NCI-H82 (cell line): Measurements from ENCODE around the gene RAD51B.

Experiments
- DNase-seq: peaks from one replicate; lab custom pipeline; 2025; lab: John Stamatoyannopoulos, UW

RAD51B gene

GRCh38 chr14:68391311-68392014 lies 571.9 kb downstream of the RAD51B start:
- DNase-seq = no peak

GRCh38 chr14:68392393-68393141 lies 573.0 kb downstream of the RAD51B start:
- DNase-seq = no peak

DNA sequence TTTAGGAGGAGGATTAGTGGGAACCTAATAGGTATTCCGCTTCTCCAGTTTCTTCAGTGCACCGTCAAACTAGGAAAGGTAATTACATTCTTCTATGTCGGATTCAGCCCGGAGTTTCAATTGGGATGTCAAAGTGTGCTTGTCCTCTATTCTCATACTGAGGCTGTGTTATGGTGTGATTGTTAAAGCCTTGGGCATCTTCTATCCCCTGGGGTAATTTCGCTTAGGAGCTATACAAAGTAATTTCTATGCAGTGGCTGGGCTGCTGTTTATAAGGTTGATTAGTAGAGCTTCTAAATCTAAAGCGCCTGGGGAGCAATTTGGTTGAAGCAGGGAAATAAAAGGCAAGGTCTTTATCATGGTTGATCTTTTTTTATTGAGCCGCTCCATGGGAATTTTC lies 573.7 kb downstream of the RAD51B start:
- no peak for DNase-seq

DNA sequence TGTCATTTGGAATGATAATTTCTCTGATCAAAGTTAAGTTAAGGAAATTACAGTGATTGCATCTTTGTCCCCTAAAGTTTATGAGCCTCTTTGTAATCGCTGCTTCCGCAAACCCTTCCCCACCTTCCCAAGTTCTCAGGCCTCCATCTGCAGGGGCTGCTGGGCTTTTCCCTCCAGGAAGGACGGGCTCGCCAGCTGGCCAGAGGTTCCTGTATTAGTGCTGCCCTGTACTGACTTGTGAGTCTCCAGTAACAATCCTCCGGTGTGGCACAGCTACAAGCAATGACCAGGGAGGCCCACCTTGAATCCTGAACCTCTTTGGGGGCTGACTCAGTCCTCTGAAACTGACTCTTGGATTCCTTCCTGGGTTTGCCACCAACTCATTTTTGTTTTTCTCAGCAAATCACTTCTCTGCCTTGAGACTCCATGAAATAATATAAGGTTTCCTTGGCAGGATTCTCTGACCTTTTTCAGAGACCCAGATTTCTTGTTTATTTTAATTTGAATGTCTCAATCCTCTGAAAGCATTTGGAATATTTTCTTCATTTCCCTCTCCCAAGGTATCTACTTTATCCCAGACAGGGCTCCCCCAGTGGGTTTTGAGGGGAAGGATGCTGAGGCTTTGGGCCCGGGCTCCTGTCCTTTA lies 574.7 kb downstream of the RAD51B start:
- no peak for DNase-seq

- no peak for DNase-seq
Observed at GRCh38 chr14:68394764-68395143, 575.2 kb downstream of the RAD51B start.

DNA sequence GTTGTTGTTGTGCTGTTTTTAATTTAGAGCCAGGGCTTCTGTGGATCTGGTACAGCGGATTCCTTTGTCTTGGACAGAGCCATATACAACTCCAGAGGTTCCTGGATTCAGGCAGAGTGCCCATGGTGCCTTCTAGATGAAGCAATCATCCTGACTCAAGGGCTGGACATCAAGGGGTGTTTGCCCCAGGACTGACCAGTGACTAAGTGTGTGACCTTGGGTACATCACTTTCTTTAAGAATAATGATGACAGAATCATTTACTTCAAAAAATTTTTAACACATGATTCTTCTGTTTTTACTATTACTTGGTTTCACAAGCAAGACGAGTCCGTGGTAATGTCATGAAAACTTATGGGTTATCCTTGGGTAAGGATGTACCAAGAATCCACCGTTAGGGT lies 576.0 kb downstream of the RAD51B start:
- no peak for DNase-seq

DNA sequence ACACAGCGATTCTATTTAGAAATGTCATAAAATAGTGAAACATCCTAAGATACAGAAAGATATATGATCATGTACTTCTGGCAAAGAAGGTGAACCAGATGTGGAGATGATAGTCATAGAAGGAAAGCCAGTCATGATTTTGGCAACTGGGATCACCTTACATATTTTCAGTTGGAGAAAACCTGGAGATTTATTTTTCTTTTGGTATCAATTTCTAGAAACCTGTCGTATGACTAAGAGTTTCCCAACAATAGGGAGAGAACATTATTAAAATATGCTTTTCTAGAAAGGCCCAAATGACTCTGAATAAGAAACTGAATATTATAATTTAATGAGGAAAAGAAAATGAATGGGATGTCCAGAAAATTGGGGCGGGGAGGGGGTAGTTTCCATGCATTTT lies 576.9 kb downstream of the RAD51B start:
- DNase-seq = no peak

DNA sequence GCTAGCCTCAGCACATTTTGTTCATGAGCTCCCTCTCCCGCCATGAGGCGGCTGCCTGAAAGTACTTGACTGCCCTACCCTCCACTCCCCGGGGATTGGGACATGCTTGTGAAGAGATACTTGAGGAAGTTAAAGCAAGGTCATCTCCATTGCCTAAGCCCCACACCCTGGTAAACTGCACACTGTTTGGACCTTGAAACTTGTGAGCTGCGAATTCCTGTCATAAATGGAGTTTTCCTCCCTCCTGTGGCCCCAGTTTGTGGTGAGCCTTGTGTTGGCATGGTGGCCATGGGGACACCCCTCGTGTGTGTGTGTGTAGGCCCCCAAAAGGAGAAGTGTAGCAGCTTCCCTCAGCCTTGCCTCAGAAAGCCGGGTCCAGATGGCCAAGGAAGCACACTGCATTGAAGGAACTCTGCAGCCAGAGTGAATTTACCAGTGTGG lies 577.8 kb downstream of the RAD51B start:
- no peak for DNase-seq

DNA sequence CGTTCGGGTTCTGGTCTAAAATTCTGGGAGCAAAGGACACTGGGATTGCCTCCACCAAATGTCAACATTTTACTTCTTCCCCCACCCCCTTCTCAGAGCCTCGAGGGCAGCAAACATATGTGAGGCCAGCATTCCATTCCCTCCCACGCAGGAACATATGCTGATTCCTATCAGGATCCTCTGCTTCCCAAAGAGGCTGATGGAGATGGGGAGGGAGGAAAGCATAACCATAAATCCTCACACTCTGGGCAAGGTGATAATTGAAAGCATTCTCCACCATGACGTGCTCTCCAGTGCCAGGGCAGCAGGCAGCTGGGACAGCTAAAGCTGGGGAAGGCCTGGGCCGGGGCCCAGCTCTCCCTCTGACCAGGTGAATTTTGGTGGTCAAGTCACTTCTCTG lies 578.2 kb downstream of the RAD51B start:
- no peak for DNase-seq

GRCh38 chr14:68398370-68398769 lies 578.8 kb downstream of the RAD51B start:
- no peak for DNase-seq

DNA sequence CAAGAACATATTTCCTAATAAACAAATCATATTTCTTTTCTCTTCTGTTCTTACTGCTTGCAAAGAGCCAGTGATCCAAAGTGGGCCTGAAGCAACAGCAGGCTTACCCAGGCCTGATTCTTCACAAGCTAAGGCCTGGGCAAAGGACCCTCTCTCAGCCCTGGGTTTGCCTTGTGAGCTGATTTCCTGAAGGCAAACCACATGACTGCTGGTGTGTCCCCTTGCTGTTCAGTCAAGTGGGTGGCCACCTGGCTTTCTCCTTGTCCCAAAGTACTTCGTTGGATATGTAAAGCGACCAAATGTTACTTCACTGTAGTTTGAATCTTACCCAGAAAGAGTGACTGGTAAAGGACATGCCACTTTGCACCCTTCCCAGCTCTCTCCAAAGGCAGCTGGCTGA lies 580.4 kb downstream of the RAD51B start:
- DNase-seq = no peak

GRCh38 chr14:68401317-68401716 lies 581.7 kb downstream of the RAD51B start:
- no peak for DNase-seq

- no peak for DNase-seq
Observed at GRCh38 chr14:68401855-68402254, 582.3 kb downstream of the RAD51B start.

DNA sequence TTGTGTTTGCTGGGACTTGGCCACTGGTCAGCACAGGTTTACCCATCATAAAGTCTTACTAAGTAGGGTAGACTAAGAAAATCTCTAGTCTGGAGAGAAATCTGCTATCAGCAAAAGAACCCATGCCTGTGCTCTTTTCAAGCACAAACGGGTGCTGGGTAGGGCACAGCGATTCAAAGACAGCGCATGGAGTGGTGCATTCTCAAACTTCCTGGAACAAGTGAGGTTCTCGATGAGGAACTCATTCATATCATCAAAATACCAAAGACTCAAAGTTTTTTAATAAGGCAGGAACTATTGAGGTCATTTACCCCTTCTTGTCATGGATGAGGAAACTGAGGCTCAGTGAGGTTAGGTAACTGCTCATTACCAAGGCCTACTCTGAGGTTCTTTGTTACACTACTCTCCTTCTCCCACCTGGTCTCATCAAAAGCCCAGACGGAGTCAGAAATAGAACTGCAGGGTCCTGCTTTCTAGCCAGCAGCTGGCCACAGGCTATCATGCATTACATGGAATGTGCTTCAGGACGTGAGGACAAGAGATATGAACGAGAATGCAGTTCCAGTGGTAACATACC lies 583.0 kb downstream of the RAD51B start:
- no peak for DNase-seq

- DNase-seq = no peak
Observed at GRCh38 chr14:68403191-68404145, 583.9 kb downstream of the RAD51B start.

DNA sequence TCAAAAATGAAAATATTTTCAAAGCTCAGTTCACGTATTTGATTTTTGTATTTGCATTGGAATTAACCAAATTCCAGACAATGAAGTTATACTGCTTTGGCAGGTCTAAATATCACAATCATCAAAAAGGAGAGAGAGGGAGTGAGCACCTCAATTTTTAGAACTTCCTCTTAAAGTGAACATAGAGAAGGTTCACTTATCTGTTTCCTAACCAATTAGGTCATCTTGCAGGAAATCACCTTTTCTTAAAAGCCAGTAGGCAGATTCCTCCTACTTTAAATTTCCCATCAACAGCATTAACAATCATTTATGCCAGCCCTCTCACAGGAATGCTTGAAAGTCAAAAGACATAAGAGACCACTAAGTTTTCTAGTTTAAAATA lies 584.6 kb downstream of the RAD51B start:
- DNase-seq = no peak

DNA sequence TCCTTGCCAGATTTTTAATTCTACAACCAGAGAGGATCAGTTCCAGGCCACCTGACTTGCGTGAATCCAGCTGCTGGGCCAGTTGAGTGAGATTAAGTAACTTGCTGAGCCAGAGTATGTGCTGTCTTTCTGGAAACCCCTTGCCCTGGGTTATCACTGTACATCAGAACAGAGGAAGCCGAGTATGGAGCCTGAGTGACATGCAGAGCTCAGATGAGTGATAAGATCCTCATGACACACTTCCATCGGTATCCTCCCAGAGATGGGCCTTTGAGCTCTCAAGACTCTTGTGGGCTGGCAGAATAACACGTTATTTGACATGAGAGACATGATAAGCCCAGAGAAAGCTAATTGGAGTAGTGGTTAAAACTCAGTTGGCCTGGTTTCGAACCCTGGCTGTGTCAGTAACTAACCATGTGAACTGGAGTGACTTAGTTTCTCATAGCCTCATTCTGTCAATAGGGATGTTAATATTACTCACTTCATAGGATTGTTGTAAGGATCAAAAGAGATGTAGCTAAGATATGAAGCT lies 585.1 kb downstream of the RAD51B start:
- DNase-seq = no peak

DNA sequence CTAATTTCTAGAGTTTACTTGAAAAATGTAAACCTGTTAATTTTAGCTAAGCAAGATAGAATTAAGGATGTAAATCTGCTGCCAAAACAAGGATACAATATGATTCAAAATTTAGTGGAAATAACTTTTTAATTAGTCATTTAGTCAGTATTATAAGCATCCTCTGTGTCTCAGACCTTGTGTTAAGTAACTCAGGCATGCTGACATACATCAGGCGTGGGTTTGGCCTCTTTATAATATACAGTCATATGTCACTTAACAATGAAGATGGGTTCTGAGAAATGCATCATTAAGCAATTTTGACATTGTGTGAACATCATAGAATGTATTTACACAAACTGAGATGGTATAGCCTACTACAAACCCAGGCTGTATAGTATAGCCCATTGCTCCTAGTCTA lies 586.4 kb downstream of the RAD51B start:
- DNase-seq = no peak

DNA sequence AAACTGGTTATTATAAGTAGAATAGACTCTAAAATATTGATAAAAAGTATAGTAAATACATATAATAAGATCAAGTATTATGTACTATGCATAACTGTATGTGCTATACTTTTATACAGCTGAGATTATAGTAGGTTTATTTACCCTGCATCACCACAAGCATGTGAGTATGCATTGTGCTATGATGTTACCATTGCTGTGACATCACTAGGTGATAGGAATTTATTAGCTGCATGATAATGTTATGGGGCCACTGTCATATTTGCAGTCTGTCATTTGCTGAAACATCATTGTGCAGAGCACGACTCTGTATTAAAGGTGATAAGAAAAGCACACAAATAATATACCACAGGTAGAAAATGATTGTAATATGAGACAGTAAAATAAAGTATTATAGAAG lies 587.7 kb downstream of the RAD51B start:
- no peak for DNase-seq

DNA sequence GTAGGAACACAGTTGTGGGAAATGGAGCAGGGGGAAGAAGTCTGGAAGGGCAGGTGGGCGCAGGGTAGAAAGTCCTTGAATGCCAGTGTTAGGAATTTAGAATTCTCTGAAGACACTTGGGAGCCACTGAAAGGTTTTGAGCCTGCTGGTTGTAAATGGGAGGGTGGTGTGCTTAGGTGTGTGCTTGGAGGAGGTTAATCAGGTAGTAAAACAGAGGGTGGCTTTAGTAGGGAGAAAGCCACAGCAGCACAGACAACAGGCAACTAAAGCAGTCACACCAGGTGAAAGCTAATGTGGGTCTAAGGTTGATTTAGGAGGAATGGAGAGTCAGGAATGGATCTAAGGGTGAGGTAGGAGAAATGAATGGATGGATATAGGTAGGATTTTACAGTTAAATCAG lies 588.2 kb downstream of the RAD51B start:
- DNase-seq = no peak

DNA sequence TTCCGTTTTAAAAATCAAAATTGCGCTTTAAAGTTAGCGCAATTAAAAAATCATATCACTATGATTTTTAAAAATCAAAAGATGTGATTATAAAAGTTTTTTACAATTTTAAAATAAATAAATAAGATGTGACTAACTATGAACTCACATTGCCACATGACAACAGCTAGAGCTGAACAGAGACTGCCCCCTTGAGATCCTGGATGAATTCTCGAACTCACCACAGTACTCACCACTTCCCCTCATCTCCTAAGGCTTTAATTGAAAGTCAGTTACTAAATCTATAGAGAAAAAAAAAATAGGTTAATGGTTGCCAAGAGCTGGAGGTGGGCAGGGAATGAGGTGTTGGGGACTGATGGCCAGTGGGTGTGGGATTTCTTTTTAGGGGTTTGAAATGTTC lies 589.1 kb downstream of the RAD51B start:
- no peak for DNase-seq

GRCh38 chr14:68409387-68409786 lies 589.8 kb downstream of the RAD51B start:
- DNase-seq = no peak
